NCI-H1417 treated with DMSO at 0.1 percent for 48 hours (cell line): ENCODE results near the gene KARS1.
A peak's percentile ranks its signal among the peaks of the same experiment; 100 is the strongest.
"Not testable (repeated sequence)": the region's sequence is repeated elsewhere in the genome, so short reads cannot be mapped to it uniquely, and the experiment has no call there.

Experiments
- DNase-seq: peaks from one replicate; lab custom pipeline; 2025; lab: John Stamatoyannopoulos, UW

KARS1 gene

GRCh38 chr16:75624921-75625334 is 22.5 kb downstream of the KARS1 start:
- no peak for DNase-seq

DNA sequence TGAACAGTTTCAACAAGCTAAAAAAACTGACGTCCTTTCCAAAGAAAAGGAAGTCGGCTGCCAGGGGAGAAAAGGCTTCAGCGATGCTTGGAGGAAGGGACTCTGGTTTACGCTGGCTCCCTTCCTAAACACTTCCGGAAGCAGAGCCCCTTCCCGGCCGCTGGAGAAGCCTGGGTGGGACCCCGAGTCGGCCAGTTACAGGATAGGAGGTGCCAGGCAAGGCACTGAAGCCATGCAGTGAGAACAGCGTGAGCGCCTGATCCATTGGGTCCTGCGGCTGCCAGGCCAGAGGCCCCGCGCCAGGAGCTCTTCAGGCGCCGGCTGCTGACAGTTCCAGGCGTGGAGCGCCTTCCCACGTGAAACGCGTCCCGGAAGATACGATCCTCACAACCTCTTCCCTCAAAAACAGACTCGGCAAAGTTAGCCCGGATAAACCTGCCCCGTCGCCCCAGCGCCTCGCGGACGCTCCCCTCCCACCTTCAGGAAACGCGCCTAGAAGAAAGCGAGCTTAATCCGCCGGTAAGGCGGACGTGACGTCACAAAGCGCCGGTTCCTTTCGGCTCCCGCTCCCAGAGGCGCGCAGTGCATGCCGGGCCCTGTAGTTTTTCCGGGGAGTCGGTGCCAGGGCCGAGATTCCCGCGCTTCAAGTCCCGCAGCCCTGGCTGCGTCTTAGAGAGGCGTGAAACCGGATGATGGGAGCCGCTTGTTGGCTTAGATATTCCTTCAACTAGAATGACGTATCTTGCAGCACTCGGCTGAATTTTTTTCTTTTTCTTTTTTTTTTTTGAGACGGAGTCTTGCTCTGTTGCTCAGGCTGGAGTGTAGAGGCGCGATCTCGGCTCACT is 24.5 kb downstream of the KARS1 start, which contains the start of gene ADAT1:
TSS of gene ADAT1 (minus strand) at position 521 of the 845 bp plus-strand sequence. CDS start 2,482 bp downstream, outside the sequence.
- DNase-seq = peak; percentile 35

- DNase-seq = no peak
These were observed 26.3 kb downstream of the KARS1 start for GRCh38 chr16:75621170-75621477.

- no peak for DNase-seq
These were observed 26.9 kb downstream of the KARS1 start for GRCh38 chr16:75620326-75621169.

DNA sequence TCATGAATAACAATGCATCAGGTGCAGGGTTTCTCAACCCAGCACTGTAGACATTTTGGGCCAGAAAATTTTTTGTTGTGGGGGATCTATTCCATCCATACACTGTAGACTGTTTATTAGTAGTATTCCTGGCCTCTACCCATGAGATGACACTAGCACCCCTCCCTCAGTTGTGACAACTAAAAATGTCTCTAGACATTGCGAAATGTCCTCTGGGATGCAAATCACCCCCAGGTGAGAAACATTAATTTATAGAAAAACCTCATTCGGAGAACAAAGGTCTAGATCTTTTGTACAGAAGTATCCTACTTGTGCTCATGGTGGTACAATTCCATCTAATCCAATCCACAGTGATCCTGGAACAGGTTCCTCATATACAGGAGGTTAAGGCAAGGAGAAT is 28.7 kb downstream of the KARS1 start:
- no peak for DNase-seq

DNA sequence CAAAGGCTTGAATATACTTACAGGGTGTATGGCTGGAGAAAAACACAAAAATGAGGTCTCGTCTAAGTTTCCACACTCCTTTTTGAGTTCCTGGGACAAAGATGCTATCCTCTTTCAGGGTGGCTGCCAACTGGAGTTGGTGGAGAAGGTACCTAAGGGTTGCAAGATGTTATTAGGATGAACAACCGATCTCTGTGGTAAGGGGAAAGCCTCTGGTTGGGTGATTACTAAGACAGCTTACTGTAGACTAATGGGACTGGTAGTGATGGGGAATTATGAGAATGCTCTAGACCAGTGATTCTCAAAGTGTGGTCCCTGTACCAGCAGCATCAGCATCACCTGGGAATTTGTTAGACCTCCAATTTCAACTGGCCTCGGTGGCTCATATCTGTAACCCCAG is 30.3 kb downstream of the KARS1 start:
- DNase-seq = no peak

DNA sequence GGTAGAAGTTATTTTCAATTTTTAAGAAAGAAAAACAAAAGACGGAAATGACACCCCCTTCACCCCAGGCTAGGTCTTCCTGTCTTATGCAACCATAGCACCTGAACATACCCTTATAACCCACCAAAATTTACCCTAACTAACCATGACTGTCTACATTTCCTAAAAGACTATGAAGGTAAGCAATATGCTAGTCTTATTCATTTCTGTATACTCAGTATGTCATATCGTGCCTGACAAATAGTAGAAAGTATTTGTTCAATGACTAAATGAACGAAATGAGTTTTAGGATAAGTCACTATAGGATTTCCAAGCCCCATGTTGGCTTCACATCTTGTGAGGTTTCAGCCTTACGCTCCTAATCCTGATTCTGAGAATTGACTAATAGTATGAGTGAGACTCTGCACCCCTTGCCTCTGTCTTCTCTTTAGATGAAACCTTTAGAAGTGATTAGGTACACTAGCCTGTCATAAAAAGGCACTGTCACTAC is 30.9 kb downstream of the KARS1 start:
- DNase-seq = no peak

DNA sequence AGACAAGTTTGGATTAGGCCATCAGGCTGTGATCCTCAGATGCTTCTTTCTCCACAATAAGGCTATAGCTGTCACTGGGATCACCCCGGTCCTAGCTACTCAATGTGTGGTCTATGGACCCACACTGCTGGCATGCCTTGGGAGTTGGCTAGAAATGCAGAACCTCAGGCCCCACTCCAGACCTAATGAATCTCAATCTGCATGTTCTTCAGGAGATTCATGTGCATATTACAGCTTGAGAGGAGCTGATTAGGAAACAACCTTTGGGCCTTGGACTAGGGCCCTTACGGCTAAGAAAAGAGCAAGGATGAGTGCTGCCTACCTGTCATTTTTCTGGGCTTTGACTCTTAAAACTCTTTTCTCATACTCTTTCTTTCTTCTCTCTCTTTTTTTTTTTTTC is 31.8 kb downstream of the KARS1 start:
- DNase-seq = no peak

DNA sequence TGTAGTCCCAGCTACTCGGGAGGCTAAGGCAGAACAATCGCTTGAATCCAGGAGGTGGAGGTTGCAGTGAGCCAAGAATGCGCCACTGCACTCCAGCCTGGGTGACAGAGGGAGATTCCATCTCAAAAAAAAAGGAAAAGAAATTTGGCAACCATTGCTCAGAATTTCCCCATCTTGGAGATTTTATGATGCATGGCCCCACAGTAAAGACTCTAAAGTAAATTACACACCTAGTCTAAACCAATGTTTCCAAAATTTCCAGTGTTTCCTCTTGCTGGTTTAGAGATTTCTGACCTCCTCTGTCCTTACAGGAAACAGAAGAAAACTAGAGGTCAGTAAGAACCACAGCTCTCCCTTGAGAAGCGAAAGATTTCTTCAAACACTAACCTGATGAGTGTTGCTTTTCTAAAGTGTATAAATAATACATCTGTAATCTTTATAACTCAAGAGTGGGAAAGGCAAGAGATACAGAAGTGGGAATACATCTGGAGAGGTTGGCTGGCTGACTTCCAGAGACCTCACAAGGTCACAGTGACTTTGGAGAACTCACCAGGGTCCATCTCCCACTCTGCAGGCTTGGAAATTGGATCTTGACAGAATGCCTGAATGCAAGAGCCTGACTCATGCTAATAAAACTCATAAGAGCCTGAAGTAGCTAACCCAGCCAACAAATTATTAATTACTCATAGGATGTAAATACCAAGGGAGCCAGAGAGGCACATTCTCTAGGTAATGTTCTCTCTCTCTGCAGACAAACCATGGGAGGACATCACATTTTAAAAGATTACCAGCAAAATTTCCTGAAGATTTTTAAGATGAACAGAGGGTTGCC is 33.2 kb downstream of the KARS1 start:
- DNase-seq = no peak

DNA sequence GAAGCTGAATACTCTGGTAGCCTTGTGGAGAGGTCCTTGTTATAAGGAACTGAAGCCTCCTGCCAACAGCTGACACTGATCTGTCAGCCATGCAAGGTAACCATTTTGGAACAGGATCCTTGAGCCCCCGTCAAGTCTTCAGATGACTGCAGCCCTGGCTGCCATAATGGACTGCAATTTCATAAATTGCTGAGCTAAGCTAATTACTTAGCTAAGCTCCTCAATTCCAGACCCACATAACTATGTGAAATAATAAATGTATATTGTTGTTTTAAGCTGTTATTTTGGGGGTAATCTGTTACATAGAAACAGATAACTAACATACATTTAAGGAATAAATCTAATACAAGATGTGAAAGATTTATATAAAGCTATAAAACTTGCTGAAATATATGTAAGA is 41.0 kb downstream of the KARS1 start:
- no peak for DNase-seq

- DNase-seq = no peak
These were observed 44.2 kb downstream of the KARS1 start for GRCh38 chr16:75603241-75603640.

DNA sequence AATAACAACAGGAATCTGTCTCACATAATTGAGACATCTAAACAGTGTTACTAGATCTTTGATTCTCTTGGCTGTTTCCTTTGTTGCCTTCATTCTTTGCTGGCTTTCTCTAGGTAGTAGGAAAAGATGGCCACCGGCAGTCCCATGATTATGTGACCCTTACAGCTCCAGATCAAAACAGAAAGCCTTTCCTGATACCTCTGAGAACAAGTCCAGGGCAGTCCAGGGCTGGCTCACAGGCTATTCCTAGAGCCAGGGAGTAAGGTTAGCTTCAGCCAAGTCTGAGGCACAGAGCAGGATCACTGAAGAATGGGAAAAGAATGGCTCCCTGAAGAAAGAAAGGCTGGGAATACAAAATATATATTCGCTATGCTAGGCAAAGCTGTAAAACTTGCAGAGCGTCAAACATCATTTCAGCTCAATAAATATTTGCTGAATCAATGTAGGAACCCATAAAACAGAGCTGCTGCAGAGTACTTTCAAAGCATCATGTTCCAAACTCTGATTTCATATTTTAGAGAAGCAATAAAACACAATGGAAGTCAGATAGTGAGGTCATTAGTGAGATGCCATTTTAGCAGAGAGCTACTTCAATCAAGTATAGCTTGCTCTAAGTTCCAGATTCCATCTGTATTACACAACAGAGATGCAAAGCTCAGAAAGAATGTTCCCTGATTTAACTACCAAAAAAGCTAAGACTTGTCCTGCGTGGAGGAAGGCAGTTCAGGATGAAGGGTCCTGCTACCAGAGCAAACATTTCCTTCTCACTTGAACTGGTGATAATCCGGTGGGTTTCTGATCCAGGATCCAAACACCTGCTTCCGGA is 47.8 kb downstream of the KARS1 start:
- DNase-seq = no peak

DNA sequence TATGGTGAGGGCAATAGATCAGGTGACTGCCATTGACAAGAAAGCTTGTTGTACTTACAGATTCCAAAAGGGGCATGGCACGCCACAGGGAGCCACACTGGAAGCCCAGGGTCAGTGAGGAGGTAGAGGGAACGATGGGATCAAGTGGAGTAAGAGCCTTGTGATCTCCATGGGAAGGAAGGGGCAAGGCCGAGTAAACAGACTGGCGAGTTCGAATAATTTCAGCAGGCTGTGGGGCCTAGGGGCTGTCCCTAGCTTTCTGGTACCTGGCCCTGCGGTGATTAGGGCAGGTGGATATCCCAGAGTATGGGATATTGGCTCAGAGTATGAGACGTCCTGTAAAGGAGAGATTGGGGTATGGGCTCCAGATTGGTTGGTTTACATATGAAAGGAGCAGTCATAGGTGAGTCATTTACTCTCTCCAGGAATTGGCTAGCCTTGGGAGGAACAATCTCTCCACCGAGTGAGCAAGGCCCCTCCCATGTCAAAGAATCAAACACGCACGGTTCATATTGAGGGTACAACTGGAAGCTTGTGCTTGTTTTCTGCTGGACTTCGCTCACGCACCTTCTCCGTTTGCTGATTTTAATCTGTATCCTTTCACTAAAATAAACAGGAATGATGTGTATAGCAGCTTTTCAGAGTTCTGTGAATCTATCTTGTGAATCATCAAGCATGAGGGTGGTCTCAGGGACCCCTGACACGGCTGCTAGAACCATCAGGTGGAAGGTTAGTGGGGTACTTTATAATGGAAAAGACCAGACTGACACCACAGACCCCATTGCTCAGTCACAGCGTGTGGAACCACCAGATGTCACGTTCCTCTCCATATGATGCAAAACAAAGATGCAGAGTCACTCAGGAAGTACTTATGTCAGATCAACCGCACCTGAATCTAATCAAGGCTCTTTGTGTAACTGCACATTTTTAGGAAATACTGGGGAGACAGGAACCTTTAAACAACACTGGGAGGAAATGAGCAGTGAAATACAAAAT is 53.3 kb downstream of the KARS1 start:
- peak; percentile 18 for DNase-seq

DNA sequence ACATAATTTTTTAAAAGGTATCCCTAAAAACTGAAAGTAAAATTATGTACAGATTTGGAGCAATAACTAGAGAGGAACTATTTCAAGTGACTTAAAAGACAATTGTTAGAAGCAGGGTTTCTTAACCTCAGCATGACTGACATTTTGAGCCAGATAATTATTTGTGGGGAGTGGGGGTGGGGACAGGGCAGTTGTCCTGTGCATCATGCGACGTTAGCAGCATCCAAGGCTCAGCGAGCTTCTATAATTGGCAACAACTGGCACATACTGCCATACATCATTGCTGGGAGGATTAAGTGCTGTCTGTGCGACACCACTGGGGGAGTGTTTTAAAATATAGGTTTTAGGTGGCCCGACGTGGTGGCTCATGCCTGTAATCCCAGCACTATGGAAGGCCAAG is 54.2 kb downstream of the KARS1 start:
- DNase-seq = no peak

DNA sequence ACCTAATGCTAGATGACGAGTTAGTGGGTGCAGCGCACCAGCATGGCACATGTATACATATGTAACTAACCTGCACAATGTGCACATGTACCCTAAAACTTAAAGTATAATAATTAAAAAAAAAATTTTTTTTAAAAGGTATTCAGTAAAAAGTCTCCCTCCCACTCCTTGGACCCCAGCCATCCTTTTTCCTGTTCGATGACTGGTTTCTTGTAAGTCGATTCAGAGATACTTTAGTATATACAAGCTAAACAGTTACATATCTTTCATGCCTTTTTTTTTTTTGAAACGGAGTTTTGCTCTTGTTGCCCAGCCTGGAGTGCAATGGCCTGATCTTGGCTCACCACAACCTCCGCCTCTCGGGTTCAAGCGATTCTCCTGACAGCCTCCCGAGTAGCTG is 55.5 kb downstream of the KARS1 start:
- DNase-seq = not testable (repeated sequence)

DNA sequence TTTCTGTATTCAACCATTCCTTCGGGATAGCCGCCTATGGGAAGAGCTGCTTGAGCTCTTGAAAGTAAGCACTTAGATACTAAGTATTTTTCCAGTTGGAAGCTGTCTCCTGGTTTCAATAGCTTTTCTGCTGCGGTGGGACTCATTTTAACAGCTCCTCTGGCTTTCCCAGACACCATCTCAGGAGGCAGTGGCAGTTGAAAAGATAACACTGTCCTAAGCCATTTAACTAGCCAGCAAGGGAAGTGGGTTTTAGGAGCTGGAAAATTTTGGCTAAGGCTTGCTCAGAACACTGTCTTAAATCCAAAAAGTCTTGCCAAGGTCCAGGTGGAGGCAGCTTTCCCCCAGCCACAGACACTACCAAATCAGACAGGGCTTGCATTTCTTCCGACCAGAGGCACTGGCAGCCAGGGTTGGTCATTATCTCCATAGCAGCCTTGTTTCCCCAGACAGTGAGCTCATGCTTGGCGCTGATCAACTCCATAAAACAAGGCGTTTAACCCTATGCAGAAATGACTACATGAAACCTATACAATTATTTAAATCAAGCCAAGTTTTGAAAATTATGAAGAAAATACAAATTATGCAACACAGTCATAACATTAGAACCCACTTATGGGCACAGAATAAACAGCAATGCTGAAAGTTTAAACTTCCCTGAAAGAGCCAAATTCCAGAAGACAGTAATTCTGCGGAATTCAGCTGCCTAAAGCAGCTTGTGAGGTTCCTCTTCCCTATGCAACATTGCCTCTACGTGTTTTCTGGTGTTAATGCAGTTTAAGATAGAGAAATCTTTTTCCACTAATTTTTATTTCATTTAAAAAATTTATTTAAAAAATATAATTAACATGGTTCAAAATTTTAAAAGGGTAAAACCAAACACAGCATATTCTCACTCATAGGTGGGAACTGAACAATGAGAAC is 56.3 kb downstream of the KARS1 start:
- DNase-seq = no peak

DNA sequence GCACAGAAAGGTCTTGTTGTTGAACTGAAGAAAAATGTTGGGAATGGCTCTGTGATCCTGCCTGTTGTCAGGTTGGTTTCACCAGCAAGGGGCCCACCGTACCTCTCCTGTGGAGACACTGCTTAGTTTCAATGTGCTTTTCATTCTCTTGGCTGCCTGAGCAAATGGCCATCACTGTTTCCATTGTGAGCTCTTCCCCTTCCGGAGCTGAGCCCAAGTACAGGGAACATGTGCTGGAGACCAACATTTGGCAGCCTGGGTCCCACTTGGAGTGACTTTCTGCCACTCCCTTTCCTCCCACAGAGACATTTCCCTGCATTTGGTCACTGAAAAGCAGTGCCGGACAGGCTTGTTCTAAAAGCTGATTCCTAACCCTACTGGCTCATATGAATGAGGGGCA is 58.2 kb downstream of the KARS1 start:
- no peak for DNase-seq

DNA sequence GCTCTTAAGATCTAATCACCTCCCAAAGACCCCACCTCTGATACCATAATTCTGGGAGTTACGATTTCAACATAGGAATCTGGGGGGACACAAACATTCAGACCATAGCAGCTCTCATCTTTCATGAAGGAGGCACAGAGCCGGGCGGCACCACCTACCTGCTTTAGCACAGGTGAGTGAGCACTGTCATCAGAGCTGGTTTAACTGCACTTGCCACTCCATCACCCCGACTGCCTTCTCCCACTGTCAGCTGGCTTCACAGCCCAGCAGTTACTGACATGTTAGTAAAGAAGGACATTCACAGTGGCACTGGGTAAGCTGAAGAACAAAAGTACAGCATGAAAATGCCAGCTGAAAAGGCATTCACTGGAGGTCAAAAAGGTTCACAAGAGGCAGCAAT is 58.7 kb downstream of the KARS1 start:
- DNase-seq = no peak

- DNase-seq = no peak
These were observed 63.4 kb downstream of the KARS1 start for GRCh38 chr16:75584108-75584507.
